ENCODE data around the gene SLC35F3.

The SLC35F3 gene

DNA sequence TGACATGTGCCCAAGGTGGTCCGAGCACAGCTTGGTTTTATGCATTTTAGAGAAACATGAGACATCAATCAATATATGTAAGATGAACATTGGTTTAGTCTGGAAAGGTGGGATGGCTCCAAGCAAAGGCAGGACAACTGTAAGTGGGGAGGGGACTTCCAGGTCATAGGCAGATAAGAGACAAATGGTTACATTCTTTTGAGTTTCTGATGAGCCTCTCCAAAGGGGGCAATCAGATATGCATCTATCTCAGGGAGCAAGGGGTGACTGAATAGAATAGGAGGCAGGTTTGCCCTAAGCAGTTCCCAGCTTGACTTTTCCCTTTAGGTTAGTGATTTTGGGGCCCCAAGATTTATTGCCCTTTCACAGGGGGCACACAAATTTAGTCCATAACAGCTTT, 374.5 kb downstream of the SLC35F3 start:
- FAIRE-seq (no peak), DNase-seq (ENCODE audit: insufficient read length, low spot score) (no peak)
- no peak for TF ChIP-seq PAX5 (IDR thresholded peaks at IDR 0.05; ENCODE audit: insufficient read depth, low read length, severe bottlenecking)
- no peak for TF ChIP-seq POLR2AphosphoS5 (IDR thresholded peaks at IDR 0.05; ENCODE audit: low read depth, low read length)
- no peak for TF ChIP-seq POLR2A (IDR thresholded peaks at IDR 0.05; ENCODE audit: low read depth, low read length)
- TF ChIP-seq TAF1 (IDR thresholded peaks at IDR 0.05; ENCODE audit: low read depth, low read length) = no peak
- no peak for TF ChIP-seq POU2F2 (IDR thresholded peaks at IDR 0.05; ENCODE audit: low read depth, low read length)
- no peak for TF ChIP-seq SPI1 (IDR thresholded peaks at IDR 0.05; ENCODE audit: low read depth, low read length)

DNA sequence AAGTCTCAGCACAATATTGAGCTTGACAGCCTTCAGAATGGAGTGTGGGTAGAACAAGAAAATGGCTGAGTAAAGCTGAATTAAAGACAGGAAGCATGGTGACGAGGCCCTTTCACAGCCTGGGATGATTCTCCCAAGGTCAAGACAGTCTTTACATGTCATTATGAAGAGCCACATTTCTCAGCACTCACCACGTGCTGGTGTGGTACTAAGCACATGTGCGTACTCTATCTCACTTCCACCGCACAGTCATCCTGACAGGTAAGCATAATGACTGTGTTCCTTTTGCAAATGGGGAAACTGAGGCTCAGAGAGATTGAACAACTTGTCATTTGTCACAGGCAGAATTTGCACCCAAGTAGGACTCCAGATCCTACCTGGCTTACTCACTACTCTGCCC, 376.0 kb downstream of the SLC35F3 start:
- no peak for TF ChIP-seq POU2F2 (IDR thresholded peaks at IDR 0.05; ENCODE audit: low read depth, low read length)
- TF ChIP-seq PAX5 (IDR thresholded peaks at IDR 0.05; ENCODE audit: insufficient read depth, low read length, severe bottlenecking) = no peak
- no peak for TF ChIP-seq POLR2AphosphoS5 (IDR thresholded peaks at IDR 0.05; ENCODE audit: low read depth, low read length)
- TF ChIP-seq SPI1 (IDR thresholded peaks at IDR 0.05; ENCODE audit: low read depth, low read length) = no peak
- TF ChIP-seq POLR2A (IDR thresholded peaks at IDR 0.05; ENCODE audit: low read depth, low read length) = no peak
- no peak for TF ChIP-seq TAF1 (IDR thresholded peaks at IDR 0.05; ENCODE audit: low read depth, low read length)
- FAIRE-seq (no peak), DNase-seq (ENCODE audit: insufficient read length, low spot score) (no peak)

DNA sequence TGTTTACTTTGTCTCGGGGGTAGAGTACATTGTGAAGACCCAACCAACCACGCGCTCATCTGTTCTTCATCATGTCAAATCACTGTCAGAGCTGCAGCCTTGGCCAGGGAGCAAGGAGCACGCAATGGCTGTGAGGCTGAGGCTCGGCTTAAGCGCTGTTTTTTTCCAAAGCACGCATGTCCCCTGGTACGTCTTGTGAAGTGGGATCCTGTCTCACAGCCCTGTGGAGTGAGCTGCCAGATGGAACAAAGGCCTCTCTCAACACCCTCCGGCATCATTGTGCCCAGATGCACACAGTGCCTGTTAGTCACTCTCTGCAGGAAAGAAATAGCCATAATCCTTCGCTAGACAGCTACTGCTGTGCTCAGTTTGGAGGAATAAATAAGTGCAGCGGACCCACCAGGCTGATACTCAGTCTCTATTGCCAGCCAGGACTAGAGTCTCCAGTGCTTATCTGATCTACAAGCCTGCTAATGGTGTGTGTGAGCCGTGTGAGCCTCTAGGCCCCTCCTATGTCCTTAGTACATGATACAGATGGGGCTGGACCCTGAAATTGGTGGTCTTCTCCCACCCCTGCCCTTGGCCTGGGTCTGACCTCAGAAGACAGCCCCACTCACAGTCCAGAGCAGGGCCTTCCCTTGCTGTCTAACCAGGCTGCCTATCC, 377.5 kb downstream of the SLC35F3 start:
- TF ChIP-seq POLR2A (IDR thresholded peaks at IDR 0.05; ENCODE audit: low read depth, low read length) (no peak), TAF1 (IDR thresholded peaks at IDR 0.05; ENCODE audit: low read depth, low read length) (no peak), POU2F2 (IDR thresholded peaks at IDR 0.05; ENCODE audit: low read depth, low read length) (no peak), SPI1 (IDR thresholded peaks at IDR 0.05; ENCODE audit: low read depth, low read length) (no peak), PAX5 (IDR thresholded peaks at IDR 0.05; ENCODE audit: insufficient read depth, low read length, severe bottlenecking) (no peak), POLR2AphosphoS5 (IDR thresholded peaks at IDR 0.05; ENCODE audit: low read depth, low read length) (no peak)
- FAIRE-seq (no peak), DNase-seq (ENCODE audit: insufficient read length, low spot score) (no peak)

DNA sequence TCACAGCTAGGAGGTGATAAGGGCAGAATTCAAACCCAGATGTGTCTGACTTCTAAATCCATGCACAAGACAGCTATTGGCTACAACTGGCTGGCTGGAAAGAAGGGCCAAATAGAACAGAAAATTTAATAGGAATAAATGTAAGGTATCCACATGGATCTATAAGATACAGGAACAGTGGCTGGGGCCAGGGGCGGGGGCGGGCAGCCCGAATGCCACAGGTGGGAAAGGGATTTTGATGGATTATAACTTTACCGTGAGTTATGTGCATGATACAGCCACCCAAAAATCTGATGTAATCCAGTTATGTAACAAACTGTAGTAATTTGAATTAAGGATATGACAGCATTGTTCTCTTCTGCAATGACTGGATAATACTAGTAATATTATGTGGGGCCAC, 381.7 kb downstream of the SLC35F3 start:
- no peak for FAIRE-seq
- no peak for DNase-seq (ENCODE audit: insufficient read length, low spot score)
- TF ChIP-seq PAX5 (IDR thresholded peaks at IDR 0.05; ENCODE audit: insufficient read depth, low read length, severe bottlenecking) (no peak), POU2F2 (IDR thresholded peaks at IDR 0.05; ENCODE audit: low read depth, low read length) (no peak), POLR2A (IDR thresholded peaks at IDR 0.05; ENCODE audit: low read depth, low read length) (no peak), SPI1 (IDR thresholded peaks at IDR 0.05; ENCODE audit: low read depth, low read length) (no peak), TAF1 (IDR thresholded peaks at IDR 0.05; ENCODE audit: low read depth, low read length) (no peak), POLR2AphosphoS5 (IDR thresholded peaks at IDR 0.05; ENCODE audit: low read depth, low read length) (no peak)

DNA sequence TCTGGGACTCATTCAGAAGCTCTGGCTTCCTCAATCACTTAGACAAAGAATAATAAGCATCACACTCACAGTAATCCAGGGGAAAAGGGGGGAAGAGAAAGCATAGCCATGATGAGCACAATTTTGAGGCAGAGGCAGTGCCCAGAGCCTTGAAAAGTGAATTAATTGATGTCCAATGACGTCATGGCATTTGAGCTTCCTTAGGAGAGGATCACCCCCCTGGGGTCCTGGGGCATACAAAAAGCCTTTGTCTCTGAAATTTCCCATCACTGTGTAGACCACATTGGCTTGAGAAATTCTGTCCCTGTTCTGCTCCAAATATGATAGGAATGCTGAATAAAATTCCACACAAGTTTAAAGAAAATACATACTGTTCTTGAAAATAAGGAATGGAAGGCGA, 384.5 kb downstream of the SLC35F3 start:
- DNase-seq (ENCODE audit: insufficient read length, low spot score) (no peak), FAIRE-seq (no peak)
- TF ChIP-seq POLR2A (IDR thresholded peaks at IDR 0.05; ENCODE audit: low read depth, low read length) = no peak
- no peak for TF ChIP-seq PAX5 (IDR thresholded peaks at IDR 0.05; ENCODE audit: insufficient read depth, low read length, severe bottlenecking)
- TF ChIP-seq TAF1 (IDR thresholded peaks at IDR 0.05; ENCODE audit: low read depth, low read length) = no peak
- no peak for TF ChIP-seq POLR2AphosphoS5 (IDR thresholded peaks at IDR 0.05; ENCODE audit: low read depth, low read length)

DNA sequence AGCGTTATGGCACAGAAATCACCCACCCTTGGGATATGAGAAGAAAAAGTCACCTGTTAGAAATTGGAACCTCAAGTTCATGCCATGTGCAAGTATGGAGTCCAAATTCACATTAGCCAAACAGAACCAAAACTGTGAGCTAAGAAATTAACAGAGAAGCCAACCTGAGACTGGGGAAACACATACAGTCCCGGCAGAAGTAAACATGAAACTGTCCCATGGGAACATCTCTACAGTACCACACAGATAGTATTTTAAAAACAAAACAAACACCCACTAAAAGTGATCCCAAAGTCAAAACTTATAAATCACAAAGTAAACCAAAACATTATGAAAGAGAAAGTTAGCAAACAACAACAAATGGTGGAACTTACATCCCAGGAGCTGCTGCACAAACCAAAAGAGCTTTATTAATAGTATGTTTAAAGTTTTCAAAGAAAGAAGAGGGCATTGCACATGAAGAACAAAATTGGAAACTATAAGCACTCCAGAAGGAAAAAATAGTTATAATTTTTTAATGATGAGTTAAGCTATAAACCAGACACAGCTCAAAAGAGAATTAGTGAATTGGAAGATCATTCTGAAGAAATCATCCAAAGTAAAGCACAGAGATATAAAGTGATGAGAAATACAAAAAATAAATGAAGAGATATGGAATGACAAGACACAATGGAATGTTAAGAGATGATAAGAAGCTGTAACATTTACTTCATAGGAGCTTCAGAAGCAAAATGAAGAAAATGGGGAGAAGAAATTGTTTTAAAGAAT, 385.2 kb downstream of the SLC35F3 start:
- DNase-seq (ENCODE audit: insufficient read length, low spot score) = no peak
- no peak for TF ChIP-seq SPI1 (IDR thresholded peaks at IDR 0.05; ENCODE audit: low read depth, low read length)
- FAIRE-seq = no peak

DNA sequence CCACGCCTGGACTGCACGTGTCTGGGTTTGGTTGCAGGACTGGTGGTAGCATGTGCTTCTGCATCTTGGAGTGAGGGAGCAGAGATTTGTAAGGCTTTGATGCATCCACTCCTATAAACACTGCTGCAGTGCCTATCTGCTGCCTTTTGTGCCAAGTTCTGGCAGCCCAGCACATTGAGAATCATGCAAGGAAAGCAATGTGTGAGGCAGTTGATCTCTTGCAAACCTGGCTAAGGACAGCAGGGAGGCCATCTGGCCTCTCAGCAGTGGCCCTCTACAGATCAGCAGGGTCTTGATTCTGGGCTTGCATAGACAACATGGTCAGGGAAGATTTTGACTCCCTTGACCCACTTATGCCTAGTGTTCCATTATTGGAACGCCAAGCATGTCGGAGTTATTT, 387.5 kb downstream of the SLC35F3 start:
- DNase-seq (ENCODE audit: insufficient read length, low spot score) (no peak), FAIRE-seq (no peak)
- TF ChIP-seq POLR2AphosphoS5 (IDR thresholded peaks at IDR 0.05; ENCODE audit: low read depth, low read length) (no peak), POU2F2 (IDR thresholded peaks at IDR 0.05; ENCODE audit: low read depth, low read length) (no peak), TAF1 (IDR thresholded peaks at IDR 0.05; ENCODE audit: low read depth, low read length) (no peak), SPI1 (IDR thresholded peaks at IDR 0.05; ENCODE audit: low read depth, low read length) (no peak), PAX5 (IDR thresholded peaks at IDR 0.05; ENCODE audit: insufficient read depth, low read length, severe bottlenecking) (no peak), POLR2A (IDR thresholded peaks at IDR 0.05; ENCODE audit: low read depth, low read length) (no peak)

DNA sequence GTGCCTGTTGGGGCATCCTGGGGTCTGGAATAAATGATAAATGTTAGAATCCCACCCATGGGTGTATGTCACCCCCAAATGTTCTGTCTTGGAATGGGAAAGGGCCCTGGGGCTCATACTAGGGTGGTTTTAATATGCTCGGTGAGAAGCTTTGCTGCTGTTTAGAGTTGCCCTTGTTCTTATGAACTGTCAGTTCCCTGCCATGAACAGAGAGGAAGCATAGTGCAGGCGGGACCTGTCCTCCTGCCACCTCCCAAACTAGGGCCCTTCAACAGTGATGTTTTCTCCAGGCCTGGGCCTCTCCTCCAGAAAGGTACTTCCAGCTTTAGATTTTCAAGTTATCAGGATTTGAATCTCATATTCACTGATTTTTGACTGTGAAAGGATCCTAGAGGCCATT, 388.1 kb downstream of the SLC35F3 start:
- no peak for TF ChIP-seq PAX5 (IDR thresholded peaks at IDR 0.05; ENCODE audit: insufficient read depth, low read length, severe bottlenecking)
- TF ChIP-seq POLR2A (IDR thresholded peaks at IDR 0.05; ENCODE audit: low read depth, low read length) = no peak
- no peak for TF ChIP-seq POU2F2 (IDR thresholded peaks at IDR 0.05; ENCODE audit: low read depth, low read length)
- TF ChIP-seq POLR2AphosphoS5 (IDR thresholded peaks at IDR 0.05; ENCODE audit: low read depth, low read length) = no peak
- no peak for TF ChIP-seq TAF1 (IDR thresholded peaks at IDR 0.05; ENCODE audit: low read depth, low read length)
- no peak for TF ChIP-seq SPI1 (IDR thresholded peaks at IDR 0.05; ENCODE audit: low read depth, low read length)
- DNase-seq (ENCODE audit: insufficient read length, low spot score) = no peak
- no peak for FAIRE-seq

DNA sequence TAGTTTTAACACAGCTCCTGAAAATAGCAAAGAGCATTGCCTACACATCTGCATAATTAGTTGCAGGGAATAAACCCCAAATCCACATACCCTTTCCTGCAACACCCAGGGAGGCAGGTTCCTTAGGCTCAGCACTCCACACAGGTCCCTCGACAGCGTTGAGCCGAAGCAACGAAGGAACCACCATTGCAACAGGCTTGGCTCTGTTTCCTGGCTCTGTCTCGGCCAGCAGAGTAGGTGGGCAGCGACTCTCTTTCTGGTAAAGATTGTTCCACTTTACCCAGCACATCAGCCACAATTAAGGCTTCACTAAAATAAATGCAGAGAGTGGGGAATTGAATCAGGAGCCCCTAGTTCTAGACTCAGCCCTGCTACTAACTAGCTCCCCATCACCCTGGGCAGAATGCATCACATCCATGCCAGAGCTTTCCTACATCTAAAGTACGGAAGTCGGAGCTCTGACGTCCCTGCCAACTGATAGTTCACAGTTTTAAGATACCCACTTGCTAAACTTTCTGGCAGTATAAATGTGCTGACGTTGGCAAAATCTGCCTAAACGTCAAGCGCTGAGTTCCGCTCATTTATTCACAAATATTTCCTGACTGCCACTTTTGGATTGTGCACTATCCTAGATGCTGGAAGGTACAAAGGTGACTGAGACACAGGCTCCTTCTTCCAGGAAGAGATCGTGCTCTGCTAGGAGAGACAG, 389.8 kb downstream of the SLC35F3 start:
- DNase-seq (ENCODE audit: insufficient read length, low spot score) (no peak), FAIRE-seq (no peak)
- no peak for TF ChIP-seq POLR2AphosphoS5 (IDR thresholded peaks at IDR 0.05; ENCODE audit: low read depth, low read length)
- no peak for TF ChIP-seq TAF1 (IDR thresholded peaks at IDR 0.05; ENCODE audit: low read depth, low read length)
- no peak for TF ChIP-seq POU2F2 (IDR thresholded peaks at IDR 0.05; ENCODE audit: low read depth, low read length)
- TF ChIP-seq POLR2A (IDR thresholded peaks at IDR 0.05; ENCODE audit: low read depth, low read length) = no peak
- no peak for TF ChIP-seq PAX5 (IDR thresholded peaks at IDR 0.05; ENCODE audit: insufficient read depth, low read length, severe bottlenecking)
- TF ChIP-seq SPI1 (IDR thresholded peaks at IDR 0.05; ENCODE audit: low read depth, low read length) = no peak

Data from GM12891 (cell line).